ENCODE results near the gene ASIC1.

GRCh38 chr12:50070314-50071060, 13.1 kb downstream of the ASIC1 start:
- TF ChIP-seq CTCF (IDR thresholded peaks at IDR 0.05): peak; percentile 77 to 94
- no peak for TF ChIP-seq POLR2AphosphoS5 (IDR thresholded peaks at IDR 0.05)
- TF ChIP-seq POLR2A (IDR thresholded peaks at IDR 0.05): no peak
